ENCODE measurements around the gene CPEB4. TPM values are rescaled to one million over a fixed set of nuclear protein-coding genes. Genes with fewer than 3 reads are reported as not detected.

Gene CPEB4
- total RNA-seq, 1 experiment from 2014 or later: 15.4 TPM

DNA sequence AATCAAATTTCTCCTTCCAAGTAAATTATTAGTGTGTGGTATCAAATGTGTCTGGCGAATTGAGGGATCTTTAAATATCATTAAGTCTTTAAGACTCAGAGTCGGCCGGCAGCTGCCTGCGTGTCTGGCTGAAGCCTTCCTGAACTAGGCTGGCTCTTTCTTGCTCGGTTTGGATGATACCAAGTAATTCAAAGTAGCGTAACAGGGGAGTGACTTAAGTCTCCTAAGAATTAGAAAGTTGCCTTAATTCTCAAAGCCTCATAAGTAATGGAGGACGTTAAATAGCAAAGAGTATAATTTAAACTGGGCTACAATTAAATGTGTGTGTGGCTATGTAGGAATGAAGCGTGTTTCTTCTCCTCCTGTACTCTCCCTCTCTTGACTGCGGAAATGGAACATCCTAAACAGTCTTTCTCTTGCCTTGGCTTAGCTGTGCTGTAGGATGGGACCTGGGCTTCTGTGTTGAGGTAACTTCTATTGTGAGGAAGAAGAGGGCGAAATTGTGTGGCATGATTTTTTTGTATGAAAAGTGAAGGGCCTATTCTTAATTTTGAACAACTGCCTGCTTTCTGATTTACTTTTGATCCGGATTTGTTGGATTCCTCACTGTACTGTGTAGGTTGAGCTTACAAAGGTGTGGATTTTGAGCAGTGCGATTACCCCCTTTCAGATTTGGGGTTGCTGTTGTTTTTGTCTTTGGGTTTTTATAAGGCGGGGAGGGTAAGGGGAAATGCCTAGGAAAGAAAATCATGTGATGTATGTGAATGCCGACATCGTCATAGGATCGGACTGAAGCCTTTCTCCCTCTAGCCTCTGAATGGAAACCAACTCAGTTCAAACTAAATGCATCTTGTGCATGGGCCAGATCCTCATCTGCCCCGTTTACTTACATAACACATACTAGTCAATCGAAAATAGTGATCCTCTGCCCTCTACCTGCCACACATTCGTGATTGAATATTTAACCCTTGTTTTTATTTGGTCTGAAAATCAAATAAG is 29.9 kb downstream of the CPEB4 start:
- ChIA-PET CTCF (no interaction called here), POLR2A (ENCODE audit: unreplicated experiment) (interaction anchor here (0.5 to 1.1 kb wide), 6 partner anchors 14 to 132 kb away, joined by 3 to 6 read pairs (median 3); no protein-coding TSS in a partner anchor)
- peaks cover 11% of the 10 kb centered on the region; the same call in 1 of the 2 replicates for H3K36me3 ChIP-seq (ENCODE audit: low read depth)
- H3K9me2 ChIP-seq (ENCODE audit: insufficient read depth): no peaks in the 10 kb centered on the region
- peaks cover 18% of the 10 kb centered on the region; the same call in 1 of the 2 replicates for H3F3A ChIP-seq (ENCODE audit: insufficient read depth, low read depth)
- H3K79me2 ChIP-seq (ENCODE audit: low read depth): peaks cover 28% of the 10 kb centered on the region
- no peaks in the 10 kb centered on the region for H4K20me1 ChIP-seq (ENCODE audit: insufficient read depth)
- H3K4me3 ChIP-seq: peak overlapping the region; percentile 79
- H3K4me2 ChIP-seq: peak overlapping the region; percentile 97
- peak overlapping the region; percentile 83 for H2AFZ ChIP-seq
- H3K27ac ChIP-seq: peak overlapping the region; percentile 86
- DNase-seq: peak; percentile 53 to 76
- no peak for TF ChIP-seq EZH2 (IDR thresholded peaks at IDR 0.05; ENCODE audit: low read depth)
- TF ChIP-seq, protein P1, sequence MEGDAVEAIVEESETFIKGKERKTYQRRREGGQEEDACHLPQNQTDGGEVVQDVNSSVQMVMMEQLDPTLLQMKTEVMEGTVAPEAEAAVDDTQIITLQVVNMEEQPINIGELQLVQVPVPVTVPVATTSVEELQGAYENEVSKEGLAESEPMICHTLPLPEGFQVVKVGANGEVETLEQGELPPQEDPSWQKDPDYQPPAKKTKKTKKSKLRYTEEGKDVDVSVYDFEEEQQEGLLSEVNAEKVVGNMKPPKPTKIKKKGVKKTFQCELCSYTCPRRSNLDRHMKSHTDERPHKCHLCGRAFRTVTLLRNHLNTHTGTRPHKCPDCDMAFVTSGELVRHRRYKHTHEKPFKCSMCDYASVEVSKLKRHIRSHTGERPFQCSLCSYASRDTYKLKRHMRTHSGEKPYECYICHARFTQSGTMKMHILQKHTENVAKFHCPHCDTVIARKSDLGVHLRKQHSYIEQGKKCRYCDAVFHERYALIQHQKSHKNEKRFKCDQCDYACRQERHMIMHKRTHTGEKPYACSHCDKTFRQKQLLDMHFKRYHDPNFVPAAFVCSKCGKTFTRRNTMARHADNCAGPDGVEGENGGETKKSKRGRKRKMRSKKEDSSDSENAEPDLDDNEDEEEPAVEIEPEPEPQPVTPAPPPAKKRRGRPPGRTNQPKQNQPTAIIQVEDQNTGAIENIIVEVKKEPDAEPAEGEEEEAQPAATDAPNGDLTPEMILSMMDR (conservative IDR thresholded peaks at IDR 0.05): peak; percentile 43; the same call in 1 of the 2 replicates
- intact Hi-C loops (cut with micrococcal nuclease; ENCODE audit: unreplicated experiment): loop anchor here (1.0 to 5.0 kb wide), 6 partner anchors 30 to 302 kb away; partner anchors contain the start of genes BOD1 and CPEB4
- no peaks in the 10 kb centered on the region for H3K27me3 ChIP-seq (ENCODE audit: insufficient read depth, low read depth)
- BruUV-seq (replicated peaks): TSS peak; percentile 96
- H3K9me3 ChIP-seq (ENCODE audit: insufficient read depth, low read depth): no peaks in the 10 kb centered on the region
- peaks cover 29% of the 10 kb centered on the region for H3K4me1 ChIP-seq (replicated peaks; ENCODE audit: insufficient read depth)

DNA sequence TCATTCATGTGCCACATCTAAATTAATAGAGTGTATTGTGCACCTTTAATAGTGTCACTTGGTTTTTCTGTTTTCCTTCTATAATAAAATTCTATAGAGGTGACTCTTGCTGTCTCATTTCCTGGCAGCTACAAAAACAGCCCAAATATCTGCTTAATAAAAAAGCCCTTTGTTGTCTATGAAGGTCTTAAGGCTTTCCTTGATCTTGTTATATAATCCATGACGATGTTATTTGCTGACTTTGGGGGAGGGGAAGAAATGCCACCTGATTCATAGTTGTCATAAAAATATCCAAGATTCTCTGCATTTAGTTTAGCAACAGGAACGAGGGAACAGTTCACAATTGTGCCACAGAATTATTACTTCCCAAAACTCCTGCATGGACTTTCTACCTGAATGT is 31.3 kb downstream of the CPEB4 start:
- Histone ChIP-seq H4K20me1 (ENCODE audit: insufficient read depth) (no peaks in the 10 kb centered on the region), H3K4me1 (replicated peaks; ENCODE audit: insufficient read depth) (peaks cover 29% of the 10 kb centered on the region), H2AFZ (no peak overlapping the region), H3K27me3 (ENCODE audit: insufficient read depth, low read depth) (no peaks in the 10 kb centered on the region), H3K79me2 (ENCODE audit: low read depth) (peaks cover 28% of the 10 kb centered on the region), H3K9me2 (ENCODE audit: insufficient read depth) (no peaks in the 10 kb centered on the region), H3K27ac (peak overlapping the region; percentile 86), H3K4me3 (peak overlapping the region; percentile 79), H3K4me2 (peak overlapping the region; percentile 97), H3K36me3 (ENCODE audit: low read depth) (peaks cover 11% of the 10 kb centered on the region; the same call in 1 of the 2 replicates), H3K9me3 (ENCODE audit: insufficient read depth, low read depth) (no peaks in the 10 kb centered on the region), H3F3A (ENCODE audit: insufficient read depth, low read depth) (peaks cover 15% of the 10 kb centered on the region; the same call in 1 of the 2 replicates)
- intact Hi-C loops (cut with micrococcal nuclease; ENCODE audit: unreplicated experiment): loop anchor here (1.0 to 5.0 kb wide), 4 partner anchors 44 to 172 kb away; no protein-coding TSS in a partner anchor
- TF ChIP-seq EZH2 (IDR thresholded peaks at IDR 0.05; ENCODE audit: low read depth): no peak
- TF ChIP-seq, protein P1 (conservative IDR thresholded peaks at IDR 0.05): no peak
- no TSS peak for BruUV-seq (replicated peaks)
- peak; percentile 17 to 88 for DNase-seq
- POLR2A ChIA-PET (ENCODE audit: unreplicated experiment): interaction anchor here (0.6 kb wide), 1 partner anchor 155 kb away, joined by 5 read pairs; no protein-coding TSS in a partner anchor
- CTCF ChIA-PET: no interaction called here

DNA sequence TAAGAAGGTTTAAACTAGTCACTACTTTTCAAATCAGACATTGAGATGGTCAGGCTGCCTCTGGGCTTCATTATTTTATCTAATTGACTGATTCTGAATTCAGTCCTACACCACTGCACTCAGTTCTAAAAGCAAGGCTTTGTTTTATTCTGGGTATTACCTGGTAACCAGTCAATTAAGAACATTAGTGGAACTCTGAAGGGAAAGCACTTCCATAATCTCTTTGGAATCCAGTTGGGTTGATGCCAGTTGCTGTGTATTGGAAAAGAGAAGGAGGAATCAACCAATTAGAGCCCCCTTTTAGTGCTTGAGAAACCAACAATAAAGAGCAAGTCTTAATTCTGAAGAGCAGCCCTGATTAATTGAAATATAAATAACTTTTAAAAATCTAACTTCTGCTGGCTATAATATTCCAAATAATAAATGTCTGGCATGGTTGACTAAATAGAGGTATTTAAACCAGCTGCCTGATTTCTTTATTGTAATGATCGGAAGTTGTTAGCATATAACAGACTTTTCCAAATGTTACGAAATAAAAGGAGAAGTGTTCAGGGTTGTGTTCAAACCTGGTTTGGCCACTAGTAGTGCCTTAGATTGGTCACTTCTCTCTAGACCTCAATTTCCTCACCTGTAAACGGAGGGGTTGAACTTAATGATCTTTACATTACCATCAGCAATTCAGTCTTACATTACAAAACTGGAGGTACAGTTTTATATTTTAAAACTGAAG is 32.0 kb downstream of the CPEB4 start:
- peak overlapping the region; percentile 86 for H3K27ac ChIP-seq

More for the DNA sequence above, 32.0 kb downstream of the CPEB4 start:
- intact Hi-C loops (cut with micrococcal nuclease; ENCODE audit: unreplicated experiment): no loop called here
- Histone ChIP-seq H3K27me3 (ENCODE audit: insufficient read depth, low read depth) (no peaks in the 10 kb centered on the region), H3K9me2 (ENCODE audit: insufficient read depth) (no peaks in the 10 kb centered on the region), H3F3A (ENCODE audit: insufficient read depth, low read depth) (peaks cover 15% of the 10 kb centered on the region; the same call in 1 of the 2 replicates), H3K9me3 (ENCODE audit: insufficient read depth, low read depth) (no peaks in the 10 kb centered on the region), H4K20me1 (ENCODE audit: insufficient read depth) (no peaks in the 10 kb centered on the region), H3K79me2 (ENCODE audit: low read depth) (peaks cover 28% of the 10 kb centered on the region), H3K4me3 (peak overlapping the region; percentile 79; the same call in 1 of the 2 replicates), H3K36me3 (ENCODE audit: low read depth) (peaks cover 16% of the 10 kb centered on the region; the same call in 1 of the 2 replicates), H2AFZ (no peak overlapping the region), H3K4me1 (replicated peaks; ENCODE audit: insufficient read depth) (peaks cover 29% of the 10 kb centered on the region), H3K4me2 (peak overlapping the region; percentile 97)
- no TSS peak for BruUV-seq (replicated peaks)
- POLR2A ChIA-PET (ENCODE audit: unreplicated experiment): no interaction called here
- CTCF ChIA-PET: no interaction called here
- no peak for TF ChIP-seq EZH2 (IDR thresholded peaks at IDR 0.05; ENCODE audit: low read depth)
- TF ChIP-seq, protein P1 (conservative IDR thresholded peaks at IDR 0.05): no peak
- no peak for DNase-seq

Data from PC-9 (cell line).